Skeletal muscle satellite cell (primary cell): ENCODE data around the gene USP2.

Source experiments
- H3K27me3 ChIP-seq: 2 replicates; pipeline ENCODE4 v1.7.0; 2013; ENCODE audit warnings: low read length; ENCODE audit not compliant: control insufficient read depth, insufficient read depth
- H3K36me3 ChIP-seq: 2 replicates; pipeline ENCODE4 v1.7.0; 2013; ENCODE audit warnings: mild to moderate bottlenecking, control low read depth, low read length; ENCODE audit not compliant: insufficient read depth
- H3K4me1 ChIP-seq: 2 replicates; pipeline ENCODE4 v1.7.0; 2013; ENCODE audit warnings: low read length; ENCODE audit not compliant: control insufficient read depth, insufficient read depth
- H3K4me2 ChIP-seq: 2 replicates; pipeline ENCODE4 v1.7.0; 2013; ENCODE audit warnings: mild to moderate bottlenecking, low read length
- H3K4me3 ChIP-seq: 2 replicates; pipeline ENCODE4 v1.7.0; 2013; ENCODE audit warnings: low read length
- H3K9ac ChIP-seq: 2 replicates; pipeline ENCODE4 v1.7.0; 2013; ENCODE audit warnings: mild to moderate bottlenecking, low read depth, low read length, moderate library complexity
- H3K9me3 ChIP-seq: replicated peaks from 2 replicates; pipeline ENCODE4 v1.7.0; 2013; ENCODE audit warnings: mild to moderate bottlenecking, control low read depth, low read length

The USP2 gene

DNA sequence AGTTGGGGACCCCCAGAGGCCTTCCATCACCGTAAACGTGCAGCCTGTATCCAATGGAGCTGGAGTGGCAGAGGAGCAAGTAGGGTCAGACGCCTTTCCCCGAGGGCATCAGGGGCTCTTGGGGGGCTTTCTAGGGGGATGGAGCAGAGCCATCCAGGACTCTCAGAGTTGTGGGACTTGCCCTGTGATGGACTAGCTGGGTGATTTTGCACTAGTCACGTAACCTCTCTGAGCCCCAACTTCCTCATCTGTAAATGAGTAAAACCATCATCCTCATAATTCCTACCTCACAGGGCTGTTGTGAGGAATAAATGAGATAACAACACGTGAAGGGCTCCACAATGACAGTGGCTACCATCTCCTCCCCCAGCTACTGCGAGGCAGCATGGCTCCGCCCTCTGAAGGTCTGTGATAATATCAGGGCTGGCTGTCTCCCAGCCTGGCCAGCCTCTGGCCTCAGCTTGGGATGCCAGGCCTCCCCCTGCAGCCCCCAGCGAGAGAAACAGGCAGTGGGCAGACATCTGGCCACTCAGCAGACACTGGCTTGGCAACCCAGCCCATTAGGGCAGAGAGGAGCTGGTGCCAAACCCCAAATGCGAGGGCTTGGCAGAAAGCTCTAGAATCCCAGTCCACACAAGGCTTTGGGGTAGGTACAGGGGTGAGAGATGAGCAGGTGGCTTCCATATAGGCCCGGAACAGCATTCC, 6.7 kb downstream of the USP2 start:
- H3K9me3 ChIP-seq, result no peaks in the 10 kb centered on the region
- H3K9ac ChIP-seq, result peak overlapping the region; percentile 26
- peak overlapping the region; percentile 50 for H3K4me2 ChIP-seq
- H3K36me3 ChIP-seq, result no peaks in the 10 kb centered on the region
- H3K4me3 ChIP-seq, result no peak overlapping the region
- no peaks in the 10 kb centered on the region for H3K27me3 ChIP-seq
- H3K4me1 ChIP-seq, result peaks cover 55% of the 10 kb centered on the region

DNA sequence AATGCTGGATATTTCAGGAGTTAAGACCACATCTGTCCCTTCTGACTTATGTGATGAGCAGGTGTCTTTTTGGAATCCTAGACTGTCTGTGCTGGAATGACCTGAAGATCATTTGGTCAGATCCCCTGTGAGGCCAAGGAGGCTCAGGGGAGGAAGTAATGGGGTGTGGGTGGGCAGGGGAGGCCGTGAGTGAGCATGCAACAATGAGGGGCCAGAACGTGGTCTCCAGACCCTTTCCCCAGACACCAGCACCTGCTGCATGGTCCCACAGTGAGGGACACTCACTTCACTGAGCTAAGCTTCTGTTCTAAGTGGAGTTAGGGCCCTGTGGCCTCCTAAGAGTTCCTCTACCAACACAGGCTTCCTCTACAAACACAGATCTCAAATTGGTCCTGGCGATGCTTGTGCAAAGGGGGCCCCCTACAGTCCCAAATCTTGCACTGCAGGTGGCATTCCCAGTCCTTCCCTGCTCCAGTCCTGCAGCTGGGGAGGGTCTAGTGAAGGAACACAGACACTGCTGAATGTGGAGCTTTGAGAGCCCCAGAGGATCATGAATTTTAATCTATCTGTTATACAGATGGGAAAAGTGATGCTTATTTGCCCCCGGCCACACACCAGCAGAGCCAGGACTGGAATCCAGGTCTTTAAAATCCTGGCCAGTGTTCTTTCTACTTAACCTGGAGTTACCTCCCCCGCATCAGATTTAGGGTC, 7.4 kb downstream of the USP2 start:
- Histone ChIP-seq H3K27me3 (no peaks in the 10 kb centered on the region), H3K4me1 (peaks cover 55% of the 10 kb centered on the region), H3K4me3 (no peak overlapping the region), H3K9ac (no peak overlapping the region), H3K36me3 (no peaks in the 10 kb centered on the region), H3K4me2 (no peak overlapping the region), H3K9me3 (no peaks in the 10 kb centered on the region)

DNA sequence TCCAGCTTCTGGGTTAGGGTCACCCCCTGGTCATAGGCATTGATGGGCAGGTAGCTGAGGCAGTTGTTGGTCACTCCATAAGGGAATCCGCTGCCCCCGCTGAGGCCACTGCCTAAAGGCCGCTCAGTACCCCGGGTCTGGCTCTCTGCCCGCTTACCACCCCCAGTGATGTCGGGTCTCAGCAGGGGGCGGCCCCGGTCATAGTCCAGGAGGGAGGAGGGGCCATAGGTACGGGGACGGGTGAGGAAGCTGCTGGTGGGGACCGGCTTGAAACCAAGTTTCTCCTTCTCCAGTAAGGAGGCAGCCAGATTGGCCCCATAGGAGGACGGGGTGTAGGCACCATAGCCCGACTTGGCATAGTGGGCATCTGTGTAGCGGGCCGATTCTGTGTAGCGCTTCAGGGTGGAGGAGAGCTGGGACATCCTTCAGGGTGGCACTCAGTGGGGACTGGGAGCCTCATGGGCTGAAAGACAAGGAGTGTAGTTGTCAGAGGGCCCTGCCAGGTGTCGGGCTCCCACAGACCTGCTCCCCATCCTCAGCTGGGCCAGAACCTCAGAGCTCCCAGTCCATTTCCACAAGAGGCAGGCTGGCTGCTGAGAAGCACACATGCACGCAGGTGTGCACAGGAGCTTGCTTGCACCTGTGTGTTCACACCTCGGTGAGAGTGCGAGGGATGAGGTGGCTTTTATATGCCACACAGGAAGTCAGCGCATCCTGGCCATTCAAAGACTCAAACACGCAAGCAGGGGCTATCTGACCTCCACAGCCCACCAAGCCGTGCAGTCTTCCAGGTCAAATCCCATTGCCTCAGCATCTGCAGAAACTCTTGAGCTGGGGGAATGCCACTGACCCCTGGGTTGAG, 8.2 kb downstream of the USP2 start:
- peaks cover 63% of the 10 kb centered on the region for H3K4me1 ChIP-seq
- no peak overlapping the region for H3K4me2 ChIP-seq
- H3K36me3 ChIP-seq, result no peaks in the 10 kb centered on the region
- no peak overlapping the region for H3K4me3 ChIP-seq
- no peak overlapping the region for H3K9ac ChIP-seq
- no peaks in the 10 kb centered on the region for H3K27me3 ChIP-seq
- H3K9me3 ChIP-seq, result no peaks in the 10 kb centered on the region

DNA sequence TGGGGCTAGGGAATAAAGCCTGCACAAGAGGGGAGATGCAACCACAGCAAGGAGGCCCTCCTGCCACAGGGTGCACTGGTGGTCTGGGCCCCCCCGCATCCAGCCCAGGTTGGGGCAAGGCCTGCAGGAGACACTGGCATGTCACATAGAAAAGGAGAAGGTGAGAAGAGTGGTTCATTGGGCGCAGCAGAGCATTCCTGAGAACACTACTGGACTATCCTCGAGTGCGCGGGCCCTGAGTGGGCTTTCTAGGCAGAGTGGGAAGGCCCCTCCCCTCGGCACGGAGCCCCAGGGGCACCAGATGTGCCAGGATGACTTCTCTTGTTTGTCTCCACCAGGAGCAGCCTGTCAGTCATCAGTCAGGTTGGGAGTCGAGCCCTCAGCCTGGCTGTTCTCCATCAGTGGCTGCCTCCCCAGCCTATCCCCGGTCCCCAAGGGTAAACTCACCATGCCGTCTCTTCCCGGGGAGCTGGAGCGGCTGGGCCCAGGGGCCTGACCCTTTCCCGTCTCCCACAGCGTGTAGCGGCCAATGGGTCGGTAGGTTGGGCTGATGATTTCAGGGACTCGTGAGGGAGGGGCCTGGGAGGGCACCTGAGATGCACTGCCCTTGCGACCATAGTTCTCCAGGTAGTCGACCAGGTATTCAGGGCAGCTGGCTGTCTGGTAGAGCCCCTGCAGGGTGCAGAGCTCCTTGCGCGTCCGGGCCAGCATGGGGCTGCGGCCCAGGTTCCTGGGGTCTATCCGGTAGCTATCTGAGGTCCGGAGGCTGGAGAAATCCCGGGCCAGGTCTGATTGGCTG, 9.0 kb downstream of the USP2 start:
- no peak overlapping the region for H3K4me3 ChIP-seq
- H3K27me3 ChIP-seq, result no peaks in the 10 kb centered on the region
- no peak overlapping the region for H3K9ac ChIP-seq

DNA sequence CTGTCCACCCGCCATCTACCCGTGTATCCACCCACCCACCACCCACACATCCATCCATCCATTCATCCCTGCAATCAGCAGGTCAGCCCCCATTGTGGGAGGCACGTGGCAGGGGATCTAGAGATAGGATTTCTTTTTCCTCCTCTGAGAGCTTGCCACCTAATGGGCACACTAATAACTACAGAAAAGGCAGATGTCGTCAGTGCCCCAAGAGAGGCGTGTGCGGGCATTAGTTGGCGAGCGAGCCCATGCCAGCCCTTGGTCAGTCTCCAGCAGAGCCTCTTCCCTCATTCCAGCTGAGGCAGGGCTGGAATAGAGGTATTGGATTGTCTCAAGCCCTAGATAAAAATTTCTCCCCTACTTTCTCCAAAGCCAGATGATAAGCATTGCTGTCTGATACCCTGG, 9.7 kb downstream of the USP2 start:
- Histone ChIP-seq H3K27me3 (no peaks in the 10 kb centered on the region), H3K4me2 (no peak overlapping the region), H3K9ac (no peak overlapping the region), H3K36me3 (no peaks in the 10 kb centered on the region), H3K4me3 (no peak overlapping the region), H3K9me3 (no peaks in the 10 kb centered on the region), H3K4me1 (peaks cover 69% of the 10 kb centered on the region)

More for the DNA sequence above, 9.0 kb downstream of the USP2 start:
- Histone ChIP-seq H3K36me3 (no peaks in the 10 kb centered on the region), H3K4me2 (no peak overlapping the region), H3K4me1 (peaks cover 68% of the 10 kb centered on the region), H3K9me3 (no peaks in the 10 kb centered on the region)

DNA sequence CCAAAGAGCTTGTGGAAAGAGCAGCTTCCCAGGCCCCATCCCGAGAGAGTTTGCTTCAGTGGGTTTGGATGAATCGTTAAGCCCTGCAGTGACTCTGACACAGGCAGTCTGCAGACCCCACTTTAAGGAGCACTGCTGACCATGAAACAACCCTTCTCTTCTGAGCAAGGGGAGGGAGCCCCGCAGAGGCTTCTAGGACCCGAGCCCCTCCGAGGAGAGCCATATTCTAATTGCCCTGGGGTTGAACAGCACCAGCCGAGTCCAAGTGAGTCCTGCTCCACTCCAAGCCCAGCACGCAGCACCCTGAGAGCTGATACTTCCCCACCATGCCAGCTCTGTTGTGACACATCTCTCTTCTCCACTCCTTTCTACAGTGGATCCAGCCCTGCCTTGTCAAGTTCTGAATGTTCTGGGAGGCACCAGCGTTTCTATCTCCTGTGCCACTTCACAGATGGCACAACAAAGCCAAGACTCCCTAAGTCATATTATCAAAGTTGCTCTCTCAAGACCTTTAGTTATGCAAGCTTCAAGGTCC, 10.4 kb downstream of the USP2 start:
- H3K4me1 ChIP-seq, result peaks cover 69% of the 10 kb centered on the region

DNA sequence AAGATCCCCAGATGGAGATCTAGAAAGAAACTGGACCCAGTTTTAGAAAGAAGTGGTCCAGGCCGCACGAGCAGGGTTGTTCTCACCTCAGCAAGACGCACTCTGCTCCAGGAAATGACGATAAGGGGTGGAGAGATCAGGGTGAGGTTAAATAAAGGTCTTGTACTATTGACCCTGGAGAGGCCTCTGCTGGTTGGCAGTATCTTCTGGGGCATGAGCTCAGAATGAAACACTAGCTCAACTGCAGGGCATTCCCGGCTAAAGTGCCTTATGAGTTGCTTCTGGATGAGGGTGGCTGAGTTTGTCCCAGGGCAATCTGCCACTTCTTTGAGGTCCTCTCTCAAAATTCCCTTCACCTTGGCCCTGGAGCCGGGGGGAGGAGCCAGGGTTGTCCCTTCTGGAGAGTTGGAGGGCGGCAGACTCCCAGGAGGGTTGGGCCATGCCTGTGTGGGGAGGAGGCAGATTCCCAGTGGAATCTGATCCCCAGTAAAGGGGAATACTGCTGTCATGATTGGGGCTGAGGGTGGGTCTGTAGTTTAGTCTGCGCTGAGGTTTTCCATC, 10.9 kb downstream of the USP2 start:
- H3K9me3 ChIP-seq, result no peaks in the 10 kb centered on the region
- peaks cover 64% of the 10 kb centered on the region for H3K4me1 ChIP-seq
- H3K9ac ChIP-seq, result no peak overlapping the region
- no peak overlapping the region for H3K4me2 ChIP-seq
- H3K36me3 ChIP-seq, result no peaks in the 10 kb centered on the region
- no peak overlapping the region for H3K4me3 ChIP-seq
- H3K27me3 ChIP-seq, result no peaks in the 10 kb centered on the region

More for the DNA sequence above, 10.4 kb downstream of the USP2 start:
- H3K9me3 ChIP-seq, result no peaks in the 10 kb centered on the region
- no peaks in the 10 kb centered on the region for H3K36me3 ChIP-seq
- H3K4me3 ChIP-seq, result no peak overlapping the region
- H3K4me2 ChIP-seq, result no peak overlapping the region
- no peak overlapping the region for H3K9ac ChIP-seq
- H3K27me3 ChIP-seq, result no peaks in the 10 kb centered on the region

DNA sequence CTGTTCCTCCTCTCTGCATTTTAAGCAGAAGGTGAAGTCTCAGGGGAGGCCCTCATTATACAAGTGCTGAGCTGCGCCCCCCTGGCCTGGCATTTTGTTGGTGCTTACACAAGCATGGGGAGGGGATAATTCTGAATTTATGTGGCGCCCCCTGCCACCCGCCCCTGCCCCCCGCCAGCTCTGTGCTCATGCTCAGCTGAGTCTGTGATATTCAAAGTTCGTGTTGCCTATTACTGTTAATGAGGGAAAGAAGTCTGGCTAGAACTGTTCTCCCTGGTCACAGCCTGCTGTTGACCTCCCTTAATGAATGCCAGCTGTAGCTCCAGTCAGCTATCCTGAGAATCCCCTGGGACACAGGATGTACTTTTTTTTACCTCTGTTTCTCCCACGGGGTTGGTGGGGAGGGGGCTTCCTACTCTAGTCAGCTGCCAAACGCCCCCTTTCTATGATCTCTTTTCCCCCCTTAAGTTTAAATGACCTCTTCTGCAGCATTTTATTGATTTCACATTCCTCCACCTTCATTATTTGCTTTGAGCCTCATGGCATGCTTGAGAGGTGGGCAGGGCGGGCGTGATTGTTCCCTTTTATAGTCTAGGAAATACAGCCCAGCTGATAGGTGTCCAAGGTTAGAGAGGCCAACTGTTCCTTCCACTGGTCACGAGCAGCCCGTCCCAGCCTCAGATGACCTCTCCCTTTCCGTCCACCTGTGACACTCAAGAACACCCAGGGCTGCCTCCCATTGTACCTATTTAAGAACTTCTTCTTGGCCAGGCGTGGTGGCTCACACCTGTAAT, 12.2 kb downstream of the USP2 start:
- H3K9me3 ChIP-seq, result no peaks in the 10 kb centered on the region
- H3K4me2 ChIP-seq, result peak overlapping the region; percentile 66
- no peak overlapping the region for H3K4me3 ChIP-seq
- no peak overlapping the region for H3K9ac ChIP-seq
- no peaks in the 10 kb centered on the region for H3K27me3 ChIP-seq
- no peaks in the 10 kb centered on the region for H3K36me3 ChIP-seq
- H3K4me1 ChIP-seq, result peaks cover 64% of the 10 kb centered on the region

DNA sequence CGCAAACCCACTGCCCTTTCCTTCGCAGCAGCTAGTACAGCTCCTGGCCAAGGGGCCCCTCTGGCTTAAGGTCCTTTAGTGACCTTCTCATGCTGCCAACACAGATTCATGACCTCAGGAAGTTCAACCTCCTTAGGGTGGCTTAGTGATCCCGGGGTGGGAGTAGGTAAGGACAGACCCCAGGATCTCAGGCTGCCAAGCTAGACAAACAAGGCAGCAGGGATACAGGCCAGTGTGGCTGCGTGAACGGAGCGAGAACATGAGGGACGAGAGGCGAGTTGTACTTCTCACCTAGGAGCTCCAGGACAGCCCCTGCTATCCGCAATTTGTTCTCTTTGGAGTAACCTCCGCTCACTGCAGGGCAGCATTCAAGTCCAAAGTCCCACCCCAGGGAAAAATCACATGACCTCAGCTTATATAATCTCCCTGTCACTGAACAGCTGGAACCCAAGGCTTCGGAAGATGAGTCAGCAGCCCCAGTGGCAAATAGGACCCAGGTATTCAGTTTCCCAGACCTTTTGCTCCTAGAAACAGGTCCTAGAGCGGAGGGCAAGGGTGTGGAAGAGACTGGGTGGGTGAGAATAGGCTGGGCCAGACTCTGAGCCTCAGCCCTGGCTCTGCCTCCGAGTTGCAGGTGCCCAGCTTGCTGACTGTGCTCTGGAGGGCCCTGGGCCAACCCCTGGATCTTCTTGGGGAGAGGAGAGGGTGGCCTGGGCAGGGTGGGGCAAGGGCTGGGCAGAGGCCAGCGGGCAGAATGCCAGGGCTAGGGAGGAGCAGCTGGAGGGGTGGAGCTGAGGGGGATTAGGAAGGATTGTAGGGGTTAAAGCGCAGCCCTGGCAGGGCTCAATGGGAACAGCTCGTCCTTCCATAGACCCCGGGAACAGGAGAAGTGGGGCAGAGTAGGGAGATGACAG, 13.1 kb downstream of the USP2 start:
- no peaks in the 10 kb centered on the region for H3K36me3 ChIP-seq
- H3K9me3 ChIP-seq, result no peaks in the 10 kb centered on the region
- H3K4me1 ChIP-seq, result peaks cover 67% of the 10 kb centered on the region
- peak overlapping the region; percentile 66 for H3K4me2 ChIP-seq
- peak overlapping the region; percentile 15 for H3K9ac ChIP-seq
- H3K27me3 ChIP-seq, result no peaks in the 10 kb centered on the region
- peak overlapping the region; percentile 22 for H3K4me3 ChIP-seq
